Activated T-helper 1 cell treated with Interleukin-2 at 50 U/mL for 16 hours (primary cell): Measurements from ENCODE around the gene SLC29A1.

Experiments used
- DNase-seq: peaks from one replicate; pipeline ENCODE4 v3.0.0-alpha.2; 2020; ENCODE audit warnings: low read depth

SLC29A1 gene

GRCh38 chr6:44268095-44268628 lies 44.8 kb downstream of the SLC29A1 start:
- DNase-seq: no peak

DNA sequence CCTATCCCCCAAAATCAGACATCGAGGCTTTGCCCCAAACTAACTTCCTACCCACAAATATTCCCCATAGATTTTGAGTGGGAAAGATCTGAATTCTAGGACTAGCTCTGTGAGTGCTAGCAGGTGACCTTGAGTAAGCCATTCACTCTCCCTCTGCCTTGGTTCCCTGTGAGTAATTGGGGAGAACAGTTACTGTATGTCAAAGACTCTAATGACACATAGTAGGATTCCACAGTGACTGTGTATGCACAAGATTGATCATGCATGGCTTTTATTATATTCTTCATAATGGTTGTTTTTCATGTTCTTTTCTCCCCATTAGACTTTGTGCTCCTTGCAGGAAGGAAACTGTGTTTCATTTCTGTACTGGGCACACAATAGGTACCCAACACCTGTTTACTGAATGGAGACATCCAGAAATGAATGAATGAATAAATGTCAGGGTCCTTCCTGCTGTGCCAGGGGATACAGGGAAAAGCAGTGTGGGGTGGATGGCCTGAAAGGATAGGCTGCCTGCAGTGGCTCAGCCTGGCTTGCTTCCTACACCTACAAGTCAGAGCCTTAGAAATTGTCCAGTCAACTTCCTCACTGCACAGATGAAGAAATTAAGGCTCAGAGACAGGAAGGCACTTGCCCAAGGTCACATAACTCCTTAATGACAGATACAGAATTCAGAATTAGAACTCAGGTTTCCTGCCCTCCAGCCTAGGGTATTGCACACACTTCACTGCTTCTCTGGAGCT lies 46.0 kb downstream of the SLC29A1 start:
- no peak for DNase-seq

DNA sequence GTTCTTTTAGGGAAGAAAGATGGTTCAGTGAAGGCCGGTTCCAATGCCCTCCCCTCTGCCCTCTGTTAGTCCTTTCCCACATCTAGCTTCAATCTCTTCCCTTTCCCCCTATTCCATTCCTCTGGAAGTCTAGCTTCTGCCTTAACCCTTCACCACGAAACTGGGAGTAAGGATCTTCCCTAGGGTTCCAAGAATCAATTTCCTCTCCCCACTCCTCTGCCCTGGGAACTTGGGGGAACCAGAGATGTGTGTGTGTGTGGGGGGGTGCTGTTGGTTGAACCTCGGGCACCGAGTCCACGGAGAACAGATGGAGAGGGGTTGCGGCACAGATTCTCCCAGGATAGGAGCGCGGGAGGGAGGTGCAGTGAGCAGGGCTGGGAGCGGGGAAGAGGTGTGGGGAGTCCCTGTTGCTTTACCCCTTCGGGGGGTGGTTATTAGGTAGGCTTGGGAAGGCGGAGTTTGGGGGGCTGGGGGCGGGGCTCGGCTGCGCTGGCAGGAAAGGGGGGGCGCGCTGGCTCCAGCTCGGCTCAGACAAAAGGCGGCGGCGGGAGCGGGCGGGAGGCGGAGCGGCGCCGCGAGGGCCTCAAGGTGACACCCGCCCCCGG lies 46.6 kb downstream of the SLC29A1 start, which contains the start of gene TMEM151B:
TSS of gene TMEM151B (plus strand) at position 530 of the 605 bp plus-strand sequence. CDS start 293 bp downstream, outside the sequence.
- no peak for DNase-seq

GRCh38 chr6:44270526-44271405 lies 47.4 kb downstream of the SLC29A1 start:
- no peak for DNase-seq

- no peak for DNase-seq
Measured at GRCh38 chr6:44271406-44271723, 48.0 kb downstream of the SLC29A1 start.

GRCh38 chr6:44271914-44272313 lies 48.5 kb downstream of the SLC29A1 start:
- DNase-seq: no peak

GRCh38 chr6:44272529-44272928 lies 49.1 kb downstream of the SLC29A1 start:
- DNase-seq: no peak

- no peak for DNase-seq
Measured at GRCh38 chr6:44272999-44273566, 49.7 kb downstream of the SLC29A1 start.

DNA sequence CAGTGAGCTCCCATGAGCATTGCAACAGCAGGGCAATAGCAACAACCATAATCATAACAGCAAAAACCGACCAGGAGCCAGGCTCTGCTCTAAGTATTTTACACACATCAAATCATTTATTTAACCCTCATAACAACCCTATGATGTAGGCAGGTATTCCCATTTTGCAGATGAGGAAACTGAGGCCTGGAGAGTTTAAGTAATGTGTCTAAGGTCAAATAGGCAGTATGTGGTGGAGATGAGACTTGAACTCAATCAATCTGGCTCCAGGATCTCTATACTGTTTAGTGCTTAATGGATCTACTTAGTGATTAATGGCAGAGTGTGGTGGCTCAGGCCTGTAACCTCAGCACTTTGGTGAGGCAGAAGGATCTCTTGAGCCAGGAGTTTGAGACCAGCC lies 50.2 kb downstream of the SLC29A1 start:
- DNase-seq: no peak

DNA sequence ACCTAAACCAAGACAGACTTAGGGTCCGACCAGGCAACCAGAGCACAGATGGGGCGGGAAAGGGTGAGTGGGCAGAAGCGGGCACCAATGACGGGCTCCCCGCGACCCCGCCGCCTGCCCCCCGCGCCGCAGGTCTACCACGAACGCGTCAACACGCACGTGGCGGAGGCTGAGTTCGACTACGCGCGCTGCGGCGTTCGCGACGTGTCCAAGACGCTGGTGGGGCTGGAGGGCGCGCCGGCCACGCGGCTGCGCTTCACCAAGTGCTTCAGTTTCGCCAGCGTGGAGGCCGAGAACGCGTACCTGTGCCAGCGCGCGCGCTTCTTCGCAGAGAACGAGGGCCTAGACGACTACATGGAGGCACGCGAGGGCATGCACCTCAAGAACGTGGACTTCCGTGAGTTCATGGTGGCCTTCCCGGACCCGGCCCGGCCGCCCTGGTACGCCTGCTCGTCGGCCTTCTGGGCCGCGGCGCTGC lies 51.9 kb downstream of the SLC29A1 start:
- no peak for DNase-seq

DNA sequence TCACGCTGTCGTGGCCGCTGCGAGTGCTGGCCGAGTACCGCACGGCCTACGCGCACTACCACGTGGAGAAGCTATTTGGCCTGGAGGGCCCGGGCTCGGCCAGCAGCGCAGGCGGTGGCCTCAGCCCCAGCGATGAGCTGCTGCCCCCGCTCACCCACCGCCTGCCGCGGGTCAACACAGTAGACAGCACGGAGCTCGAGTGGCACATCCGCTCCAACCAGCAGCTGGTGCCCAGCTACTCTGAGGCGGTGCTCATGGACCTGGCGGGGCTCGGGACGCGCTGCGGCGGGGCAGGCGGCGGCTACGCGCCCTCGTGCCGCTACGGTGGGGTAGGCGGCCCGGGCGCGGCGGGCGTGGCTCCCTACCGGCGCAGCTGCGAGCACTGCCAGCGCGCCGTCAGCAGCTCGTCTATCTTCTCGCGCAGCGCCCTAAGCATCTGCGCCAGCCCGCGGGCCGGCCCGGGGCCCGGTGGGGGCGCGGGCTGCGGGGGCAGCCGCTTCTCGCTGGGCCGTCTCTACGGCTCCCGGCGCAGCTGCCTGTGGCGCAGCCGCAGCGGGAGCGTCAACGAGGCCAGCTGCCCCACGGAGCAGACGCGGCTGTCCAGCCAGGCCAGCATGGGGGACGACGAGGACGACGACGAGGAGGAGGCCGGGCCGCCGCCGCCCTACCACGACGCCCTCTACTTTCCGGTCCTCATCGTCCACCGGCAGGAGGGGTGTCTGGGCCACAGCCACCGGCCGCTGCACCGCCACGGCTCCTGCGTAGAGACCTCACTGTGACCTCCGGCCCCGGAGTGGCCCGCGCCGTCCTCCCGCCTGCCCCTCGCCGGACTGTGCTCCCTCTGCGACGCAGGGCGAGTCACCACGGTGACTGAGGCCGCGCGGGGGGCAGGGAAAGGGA lies 52.6 kb downstream of the SLC29A1 start:
- DNase-seq: no peak

DNA sequence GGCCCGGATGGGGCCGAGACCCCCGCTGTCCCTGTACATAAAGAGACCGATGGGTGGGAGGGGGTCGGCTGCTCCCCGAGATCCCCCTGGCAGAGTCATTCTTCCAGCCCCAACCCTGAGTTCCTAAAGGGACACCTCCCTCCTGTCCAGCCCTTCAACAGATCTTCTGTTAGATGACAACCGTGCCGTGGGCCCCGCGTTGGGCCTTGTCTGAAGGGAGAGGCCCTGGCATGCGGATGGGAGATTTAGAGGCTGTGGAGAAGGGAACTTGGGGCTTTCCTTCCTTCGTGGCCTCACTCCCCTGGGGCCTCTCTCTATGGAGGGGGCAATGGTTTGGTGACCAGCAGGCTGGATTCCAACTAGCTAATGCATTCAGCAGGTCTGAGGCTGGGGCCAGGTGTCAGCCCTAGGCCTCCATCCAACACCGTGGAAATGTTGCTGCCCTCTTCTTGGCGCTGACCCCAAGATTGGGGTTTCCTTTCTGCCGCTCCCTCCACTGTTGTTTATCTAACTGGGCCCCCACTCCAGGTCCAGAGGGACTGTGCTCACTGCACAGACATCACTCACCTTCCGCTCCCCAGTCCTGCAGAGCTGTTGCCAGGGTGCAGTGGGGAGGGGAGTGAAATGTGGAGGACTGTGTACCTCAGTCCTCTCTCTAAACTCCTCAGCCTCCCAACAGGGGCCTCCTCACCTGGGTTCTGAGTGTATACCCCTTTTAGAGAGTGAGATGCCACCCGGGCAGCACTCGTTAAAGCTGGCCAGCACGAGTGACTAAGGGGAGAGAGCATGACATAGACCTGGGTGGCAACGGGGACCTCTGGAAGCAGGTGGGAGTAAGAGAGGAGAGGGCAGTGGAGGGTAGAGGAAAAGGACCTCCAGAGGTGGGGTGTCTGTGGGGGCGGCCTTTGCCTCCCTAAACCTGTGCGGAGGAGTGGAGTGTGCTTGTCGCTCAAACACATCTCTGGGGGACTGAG lies 53.6 kb downstream of the SLC29A1 start:
- no peak for DNase-seq

DNA sequence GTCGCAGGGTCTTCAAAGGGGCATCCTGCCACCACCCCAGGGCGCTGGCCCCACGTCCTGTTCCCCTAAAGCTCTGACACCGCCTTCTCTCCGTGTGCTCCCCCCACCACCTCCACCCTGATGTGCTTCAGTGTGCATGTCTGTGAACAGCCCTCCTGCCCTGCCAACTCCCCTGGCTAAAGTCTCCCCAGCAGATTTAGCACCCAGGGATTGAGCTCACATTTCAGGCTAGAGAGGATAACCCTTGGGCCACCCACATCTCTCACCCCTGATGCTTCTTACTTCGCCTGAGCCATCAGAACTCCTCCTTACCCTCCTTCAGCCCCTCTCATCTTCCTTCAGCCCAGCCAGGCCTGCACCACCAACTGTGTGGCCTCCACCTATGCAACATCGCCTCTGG lies 54.4 kb downstream of the SLC29A1 start:
- DNase-seq: no peak

DNA sequence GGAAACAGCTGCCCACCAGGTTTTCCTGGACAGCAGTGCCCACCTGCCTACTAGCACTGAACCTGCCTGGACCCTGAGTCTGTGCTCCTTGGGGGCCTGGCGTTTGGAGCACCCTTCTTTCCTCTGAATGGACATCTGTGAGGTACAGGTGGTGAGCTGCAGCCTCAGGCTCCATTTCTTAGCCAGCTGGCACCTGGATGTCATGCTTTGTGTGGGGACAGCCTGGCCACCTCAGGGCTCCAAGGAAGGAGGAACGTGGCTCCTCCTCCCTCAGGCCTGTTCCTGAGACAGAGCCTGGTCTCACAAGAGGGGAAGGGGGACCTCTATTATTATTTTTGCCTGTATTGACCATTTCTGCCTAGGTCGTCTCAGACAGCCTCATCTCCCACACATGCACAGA lies 54.9 kb downstream of the SLC29A1 start:
- DNase-seq: no peak

- DNase-seq: no peak
Measured at GRCh38 chr6:44278774-44279697, 55.6 kb downstream of the SLC29A1 start.
